ENCODE results near the gene PLA2G5. TPM values are rescaled to one million over a fixed set of nuclear protein-coding genes. Genes with fewer than 3 reads are reported as not detected.

Gene PLA2G5, protein sequence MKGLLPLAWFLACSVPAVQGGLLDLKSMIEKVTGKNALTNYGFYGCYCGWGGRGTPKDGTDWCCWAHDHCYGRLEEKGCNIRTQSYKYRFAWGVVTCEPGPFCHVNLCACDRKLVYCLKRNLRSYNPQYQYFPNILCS
- total RNA-seq (ENCODE audit: low replicate concordance), result 1.4 and 3.0 TPM in 2 replicates

DNA sequence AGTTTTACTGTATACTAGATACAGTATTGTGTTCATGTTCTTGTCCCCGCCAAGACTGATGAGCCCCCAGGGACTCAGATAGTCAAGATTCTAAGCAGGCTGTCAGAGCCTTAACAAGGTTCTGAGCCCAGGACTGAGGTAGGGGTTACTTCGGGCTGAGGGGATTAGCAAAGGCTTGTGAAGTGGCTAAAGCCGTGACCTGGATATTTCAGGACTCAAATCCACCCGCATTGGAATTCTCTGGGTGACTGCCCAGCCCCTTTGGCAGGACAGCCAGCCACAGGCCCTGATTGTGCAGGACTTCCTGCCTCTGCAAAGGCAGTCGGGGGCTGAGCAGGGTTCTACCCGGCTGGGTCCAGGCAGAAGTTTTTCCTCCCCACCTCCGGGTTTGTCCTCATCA is at the start of gene PLA2G5:
Gene PLA2G5 (plus strand): TSS at position 321 of the 400 bp plus-strand sequence. CDS start 14,637 bp downstream, outside the sequence.

DNA sequence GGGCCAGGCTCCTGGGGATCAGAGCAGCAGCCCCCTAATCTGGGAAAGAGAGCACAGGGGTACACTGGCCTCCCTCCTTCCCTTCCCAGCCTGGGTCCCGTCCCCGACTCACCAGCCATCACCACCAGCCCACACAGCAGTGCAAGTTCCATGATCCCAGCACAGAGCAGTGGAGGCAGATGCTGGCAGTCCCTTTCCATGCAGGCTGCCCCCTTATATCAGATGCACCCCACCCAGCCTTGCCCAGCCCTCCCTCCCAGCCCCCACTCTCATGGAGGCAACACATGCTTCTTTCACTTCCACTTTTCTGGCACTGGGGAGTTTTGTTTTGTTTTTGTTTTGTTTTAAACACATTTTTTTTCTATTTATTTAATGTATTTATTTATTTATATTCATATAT is 49.4 kb downstream of the PLA2G5 start, which contains the start of gene PLA2G2D:
Gene PLA2G2D (minus strand): TSS at position 190 of the 400 bp plus-strand sequence. CDS start 38 bp downstream, at position 152.

DNA sequence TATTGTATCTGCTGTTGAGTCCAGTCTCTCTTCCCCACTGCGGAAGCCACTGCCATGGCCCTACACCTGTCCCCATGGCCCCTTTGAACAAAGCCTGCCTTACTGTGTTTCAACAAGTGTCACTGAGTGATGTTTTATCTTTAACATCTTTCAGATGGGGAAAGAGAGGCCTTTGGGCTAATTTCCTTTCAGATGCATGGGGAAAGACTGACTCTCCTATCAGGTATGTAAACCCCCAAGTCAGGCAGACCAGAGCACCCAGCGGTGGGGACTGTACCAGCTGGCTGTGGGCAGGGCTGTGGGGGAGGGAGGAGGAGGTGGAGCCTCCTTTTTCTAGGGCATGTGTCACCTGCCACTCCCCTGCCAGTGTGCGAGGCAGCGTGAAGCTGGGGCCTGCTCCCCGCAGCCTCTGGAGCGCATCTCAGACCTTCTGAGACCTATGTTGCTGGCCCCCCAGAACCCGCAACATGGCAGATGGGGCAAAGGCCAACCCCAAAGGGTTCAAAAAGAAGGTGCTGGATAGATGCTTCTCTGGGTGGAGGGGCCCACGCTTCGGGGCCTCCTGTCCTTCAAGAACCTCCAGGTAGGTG is 69.1 kb downstream of the PLA2G5 start, which contains the start of gene PLA2G2F:
Gene PLA2G2F (plus strand): TSS at position 363 of the 590 bp plus-strand sequence. CDS start 105 bp downstream, at position 468.

Other genes with a start within 250 kb of the PLA2G5 start
- gene OTUD3, start 187.8 kb upstream of the PLA2G5 start, total RNA-seq (ENCODE audit: low replicate concordance), result 3.4 and 8.7 TPM in 2 replicates
- not detected in 2 replicates for gene PLA2G2E, start 146.6 kb upstream of the PLA2G5 start, total RNA-seq (ENCODE audit: low replicate concordance)
- 1.3 TPM in 1 of 2 replicates, not detected in the other for gene PLA2G2A, start 90.6 kb upstream of the PLA2G5 start, total RNA-seq (ENCODE audit: low replicate concordance)
- gene PLA2G2D, start 49.3 kb downstream of the PLA2G5 start, total RNA-seq (ENCODE audit: low replicate concordance), result not detected in 2 replicates
- not detected in 2 replicates for gene PLA2G2F, start 69.1 kb downstream of the PLA2G5 start, total RNA-seq (ENCODE audit: low replicate concordance)
- gene UBXN10, start 115.9 kb downstream of the PLA2G5 start, total RNA-seq (ENCODE audit: low replicate concordance), result under 0.01 TPM in 2 replicates
- not detected in 2 replicates for gene PLA2G2C, start 116.3 kb downstream of the PLA2G5 start, total RNA-seq (ENCODE audit: low replicate concordance)
- gene VWA5B1, start 220.7 kb downstream of the PLA2G5 start, total RNA-seq (ENCODE audit: low replicate concordance), result not detected in 2 replicates